Measurements from ENCODE around the gene HOTAIR. TPM values are rescaled to one million over a fixed set of nuclear protein-coding genes. Genes with fewer than 3 reads are reported as not detected.
A peak's percentile ranks its signal among the peaks of the same experiment; 100 is the strongest.

The HOTAIR gene
- total RNA-seq, 3 donors from 2014 or later (not counting 1 experiment from before 2014, with no cell fraction given) = not detected

DNA sequence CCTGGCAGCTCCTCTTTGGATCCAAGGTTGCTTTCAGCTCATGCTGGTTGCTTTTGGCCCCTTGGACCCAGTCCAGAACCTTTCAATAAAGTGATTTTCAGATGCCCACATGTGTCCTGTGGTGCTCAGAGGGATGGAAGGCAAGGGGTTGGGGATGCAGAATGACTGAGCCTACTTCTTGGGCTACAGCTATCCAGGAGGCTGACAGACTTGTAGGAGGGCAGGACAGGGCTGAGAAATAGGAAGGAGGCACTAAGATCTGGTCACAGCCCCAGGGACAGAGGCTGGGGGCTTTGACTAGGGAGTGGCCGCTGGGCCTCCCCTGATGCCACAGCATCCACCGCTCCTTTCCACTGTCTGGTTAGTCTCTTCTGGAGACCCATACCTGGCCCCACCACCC is 3.1 kb downstream of the HOTAIR start:
- Mint-ChIP-seq H3K27ac (no peak overlapping the region), H3K4me3 (no peak overlapping the region), H3K36me3 (no peaks in the 10 kb centered on the region), H3K9me3 (no peaks in the 10 kb centered on the region), H3K4me1 (peaks cover 16 to 31% of the 10 kb centered on the region in 2 donors), H3K27me3 (ENCODE audit: low read depth in 2 of 2) (peaks cover 81 to 86% of the 10 kb centered on the region in 2 donors)
- WGBS (ENCODE audit: insufficient coverage) = 31% methylated on average over 2 of the region's 2 CpGs
- intact Hi-C loops (cut with micrococcal nuclease) = no loop called here
- Histone ChIP-seq H3K9me3 (ENCODE audit: control insufficient read depth, insufficient read depth, low read length) (peaks cover 5% of the 10 kb centered on the region), H3K4me1 (ENCODE audit: control insufficient read depth, insufficient read depth, low read length) (peaks cover 31% of the 10 kb centered on the region), H3K4me3 (ENCODE audit: low read length) (no peak overlapping the region), H3K27me3 (ENCODE audit: control insufficient read depth, insufficient read depth, low read length) (peaks cover 95% of the 10 kb centered on the region), H3K36me3 (ENCODE audit: control insufficient read depth, insufficient read depth, low read length) (no peaks in the 10 kb centered on the region), H3K27ac (ENCODE audit: low read length) (no peak overlapping the region)
- TF ChIP-seq, protein P1, sequence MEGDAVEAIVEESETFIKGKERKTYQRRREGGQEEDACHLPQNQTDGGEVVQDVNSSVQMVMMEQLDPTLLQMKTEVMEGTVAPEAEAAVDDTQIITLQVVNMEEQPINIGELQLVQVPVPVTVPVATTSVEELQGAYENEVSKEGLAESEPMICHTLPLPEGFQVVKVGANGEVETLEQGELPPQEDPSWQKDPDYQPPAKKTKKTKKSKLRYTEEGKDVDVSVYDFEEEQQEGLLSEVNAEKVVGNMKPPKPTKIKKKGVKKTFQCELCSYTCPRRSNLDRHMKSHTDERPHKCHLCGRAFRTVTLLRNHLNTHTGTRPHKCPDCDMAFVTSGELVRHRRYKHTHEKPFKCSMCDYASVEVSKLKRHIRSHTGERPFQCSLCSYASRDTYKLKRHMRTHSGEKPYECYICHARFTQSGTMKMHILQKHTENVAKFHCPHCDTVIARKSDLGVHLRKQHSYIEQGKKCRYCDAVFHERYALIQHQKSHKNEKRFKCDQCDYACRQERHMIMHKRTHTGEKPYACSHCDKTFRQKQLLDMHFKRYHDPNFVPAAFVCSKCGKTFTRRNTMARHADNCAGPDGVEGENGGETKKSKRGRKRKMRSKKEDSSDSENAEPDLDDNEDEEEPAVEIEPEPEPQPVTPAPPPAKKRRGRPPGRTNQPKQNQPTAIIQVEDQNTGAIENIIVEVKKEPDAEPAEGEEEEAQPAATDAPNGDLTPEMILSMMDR (IDR thresholded peaks at IDR 0.05) = no peak
- no peak for ATAC-seq
- DNase-seq = no peak

DNA sequence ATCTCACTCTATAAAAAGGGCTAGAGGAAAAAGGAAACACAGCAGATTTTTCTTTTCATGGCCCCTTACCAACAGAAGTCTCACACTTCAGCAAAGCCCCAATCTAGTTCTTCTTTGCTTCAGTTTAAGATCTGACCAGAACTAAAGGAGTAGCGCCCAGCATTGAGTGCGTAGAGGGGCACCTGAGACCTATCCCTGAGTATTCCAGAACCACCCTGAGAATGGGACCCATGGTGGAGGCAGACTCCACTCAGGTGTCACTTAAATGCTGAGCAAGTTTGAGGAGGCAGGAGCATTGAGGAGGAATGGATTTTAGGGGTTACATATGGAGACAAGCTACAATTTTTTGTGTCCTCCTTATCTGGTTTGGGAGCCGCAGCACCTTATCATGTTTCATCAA is 3.6 kb downstream of the HOTAIR start:
- 52% methylated on average over 2 of the region's 3 CpGs for WGBS (ENCODE audit: insufficient coverage)
- H3K36me3 ChIP-seq (ENCODE audit: control insufficient read depth, insufficient read depth, low read length) = no peaks in the 10 kb centered on the region
- H3K27ac ChIP-seq (ENCODE audit: low read length) = no peak overlapping the region
- H3K4me1 ChIP-seq (ENCODE audit: control insufficient read depth, insufficient read depth, low read length) = peaks cover 37% of the 10 kb centered on the region
- intact Hi-C loops (cut with micrococcal nuclease) = no loop called here
- peaks cover 95% of the 10 kb centered on the region for H3K27me3 ChIP-seq (ENCODE audit: control insufficient read depth, insufficient read depth, low read length)
- Mint-ChIP-seq H3K27ac (no peak overlapping the region), H3K27me3 (ENCODE audit: low read depth in 2 of 2) (peaks cover 81 to 86% of the 10 kb centered on the region in 2 donors), H3K36me3 (no peaks in the 10 kb centered on the region), H3K4me1 (peaks cover 21 to 37% of the 10 kb centered on the region in 2 donors), H3K9me3 (no peaks in the 10 kb centered on the region), H3K4me3 (peak overlapping the region; percentile 35)
- no peak for DNase-seq
- ATAC-seq = no peak
- no peak overlapping the region for H3K4me3 ChIP-seq (ENCODE audit: low read length)
- TF ChIP-seq, protein P1 (IDR thresholded peaks at IDR 0.05) = no peak
- peaks cover 5% of the 10 kb centered on the region for H3K9me3 ChIP-seq (ENCODE audit: control insufficient read depth, insufficient read depth, low read length)

DNA sequence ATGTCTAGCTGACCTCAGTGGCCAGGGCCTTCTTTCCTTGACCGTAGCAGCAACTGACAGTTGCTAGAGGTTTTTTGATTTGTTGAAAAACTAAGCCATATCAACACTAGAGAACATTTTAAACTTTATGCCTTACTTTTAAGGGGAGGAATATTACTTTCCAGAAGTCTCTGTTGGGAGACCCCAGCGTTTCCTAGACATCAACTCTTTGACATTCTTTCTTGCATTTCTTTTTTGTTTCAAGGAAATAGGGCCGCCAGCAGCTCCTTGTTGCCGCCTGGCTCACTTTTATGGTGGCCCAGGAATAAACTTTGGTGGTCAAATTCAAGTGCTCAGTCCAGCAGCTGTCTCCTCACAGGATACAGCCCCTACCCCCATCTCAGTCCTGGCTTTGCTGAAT is 4.3 kb downstream of the HOTAIR start:
- intact Hi-C loops (cut with micrococcal nuclease) = no loop called here
- peaks cover 5% of the 10 kb centered on the region for H3K9me3 ChIP-seq (ENCODE audit: control insufficient read depth, insufficient read depth, low read length)

More for the DNA sequence above, 4.3 kb downstream of the HOTAIR start:
- TF ChIP-seq, protein P1 (IDR thresholded peaks at IDR 0.05) = no peak
- Mint-ChIP-seq H3K4me3 (no peak overlapping the region), H3K27ac (no peak overlapping the region), H3K9me3 (no peaks in the 10 kb centered on the region), H3K36me3 (no peaks in the 10 kb centered on the region), H3K4me1 (peaks cover 26 to 36% of the 10 kb centered on the region in 2 donors), H3K27me3 (ENCODE audit: low read depth in 2 of 2) (peaks cover 81 to 83% of the 10 kb centered on the region in 2 donors)
- Histone ChIP-seq H3K4me3 (ENCODE audit: low read length) (no peak overlapping the region), H3K4me1 (ENCODE audit: control insufficient read depth, insufficient read depth, low read length) (peaks cover 40% of the 10 kb centered on the region), H3K27me3 (ENCODE audit: control insufficient read depth, insufficient read depth, low read length) (peaks cover 94% of the 10 kb centered on the region), H3K27ac (ENCODE audit: low read length) (no peak overlapping the region), H3K36me3 (ENCODE audit: control insufficient read depth, insufficient read depth, low read length) (no peaks in the 10 kb centered on the region)
- DNase-seq (no peak), ATAC-seq (no peak)
- 15% methylated on average over 3 of the region's 4 CpGs for WGBS (ENCODE audit: insufficient coverage)

All from natural killer cell (primary cell).